HG03342 (cell line): ENCODE measurements around the gene BTG2.
"Not testable (repeated sequence)": the region's sequence is repeated elsewhere in the genome, so short reads cannot be mapped to it uniquely, and the experiment has no call there.

ENCODE experiments used
- ATAC-seq: cut with Tn5 transposase; IDR thresholded peaks from one replicate; pipeline ENCODE4 v1.9.1; 2021; ENCODE audit warnings: mild to moderate bottlenecking, moderate library complexity; ENCODE audit not compliant: unreplicated experiment

The BTG2 gene

DNA sequence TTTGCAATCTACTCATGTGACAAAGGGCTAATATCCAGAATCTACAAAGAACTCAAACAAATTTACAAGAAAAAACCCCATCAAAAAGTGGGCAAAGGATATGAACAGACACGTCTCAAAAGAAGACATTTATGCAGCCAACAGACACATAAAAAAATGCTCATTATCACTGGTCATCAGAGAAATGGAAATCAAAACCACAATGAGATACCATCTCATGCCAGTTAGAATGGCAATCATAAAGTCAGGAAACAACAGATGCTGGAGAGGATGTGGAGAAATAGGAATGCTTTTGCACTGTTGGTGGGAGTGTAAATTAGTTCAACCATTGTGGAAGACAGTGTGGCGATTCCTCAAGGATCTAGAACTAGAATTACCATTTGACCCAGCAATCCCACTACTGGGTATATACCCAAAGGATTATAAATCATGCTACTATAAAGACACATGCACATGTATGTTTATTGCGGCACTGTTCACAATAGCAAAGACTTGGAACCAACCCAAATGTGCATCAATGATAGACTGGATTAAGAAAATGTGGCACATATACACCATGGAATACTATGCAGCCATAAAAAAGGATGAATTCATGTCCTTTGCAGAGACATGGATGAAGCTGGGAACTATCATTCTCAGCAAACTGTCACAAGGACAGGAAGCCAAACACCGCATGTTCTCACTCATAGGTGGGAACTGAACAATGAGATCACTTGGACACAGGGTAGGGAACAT lies 8.9 kb downstream of the BTG2 start:
- not testable (repeated sequence) for ATAC-seq

DNA sequence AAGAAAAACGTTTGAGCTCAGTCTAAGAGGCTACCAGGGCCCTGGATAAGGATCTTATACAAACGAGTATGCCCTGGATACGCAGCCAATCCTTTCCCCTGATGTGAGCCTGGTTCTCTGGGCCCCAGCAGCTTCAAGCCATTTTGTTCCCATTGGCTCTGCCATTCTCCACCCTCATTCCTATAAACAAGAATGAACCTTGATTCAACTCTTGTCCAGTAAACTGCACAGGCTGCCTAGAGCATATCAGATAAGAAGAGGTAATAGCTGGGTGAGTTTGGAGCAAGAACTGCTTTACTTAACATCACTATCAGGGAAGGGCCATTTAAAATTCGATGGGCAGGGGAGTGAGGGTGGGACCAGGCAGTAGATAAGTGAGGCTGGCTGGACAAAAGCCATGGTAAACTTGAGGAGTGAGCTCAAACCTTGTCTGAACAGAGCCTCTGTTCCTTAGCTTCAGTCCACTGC lies 11.3 kb downstream of the BTG2 start:
- ATAC-seq = no peak

DNA sequence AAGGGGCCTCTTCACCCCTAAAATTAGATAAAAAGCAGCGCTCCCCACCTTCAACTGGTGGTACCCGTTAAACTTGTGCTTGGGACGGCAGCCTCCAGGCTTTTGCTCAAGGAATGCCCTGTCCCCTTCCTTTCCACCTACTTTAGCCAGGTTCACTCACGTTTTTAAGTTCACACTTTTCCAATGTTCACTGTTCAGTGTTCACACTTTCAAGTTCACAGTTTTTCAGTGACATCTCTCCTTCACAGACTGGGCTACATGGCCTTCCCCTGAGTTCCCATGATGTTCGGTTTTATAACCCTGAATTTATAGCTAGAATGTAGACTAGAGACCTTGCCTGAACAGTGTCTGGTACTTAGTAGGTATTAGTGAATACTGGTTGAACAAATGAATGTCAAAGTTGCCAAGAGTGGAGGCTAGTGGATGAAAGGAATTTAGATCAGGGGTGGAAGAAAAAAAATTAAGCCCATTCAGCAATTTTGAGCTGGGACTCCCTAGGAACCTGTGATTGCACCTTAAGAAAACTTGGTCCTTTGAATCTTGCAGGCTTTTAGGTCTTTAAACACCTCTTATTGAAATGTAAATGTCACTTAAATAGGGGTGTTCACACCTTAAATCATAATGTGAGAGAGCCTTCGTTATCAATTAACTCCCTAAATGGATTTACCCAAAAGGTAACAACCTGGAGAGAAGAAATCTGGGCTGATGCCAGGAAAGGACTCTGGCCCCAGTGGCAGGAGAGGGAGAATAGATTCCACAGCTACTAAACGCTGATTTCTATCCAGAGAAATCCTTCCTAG lies 12.3 kb downstream of the BTG2 start:
- ATAC-seq = no peak

DNA sequence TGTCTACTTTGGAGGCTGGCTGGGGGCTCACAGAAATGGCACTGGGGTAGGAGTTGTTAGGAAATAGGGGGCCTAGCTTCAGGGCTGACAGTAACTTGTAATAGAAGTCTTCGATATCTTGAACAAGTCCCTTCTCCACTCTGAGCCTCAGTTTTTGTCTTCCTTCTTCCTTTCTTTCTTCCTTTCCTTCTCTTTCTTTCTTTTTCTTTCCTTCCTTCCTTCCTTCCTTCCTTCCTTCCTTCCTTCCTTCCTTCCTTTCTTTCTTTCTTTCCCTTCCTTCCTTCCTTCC lies 12.9 kb downstream of the BTG2 start:
- ATAC-seq = no peak

DNA sequence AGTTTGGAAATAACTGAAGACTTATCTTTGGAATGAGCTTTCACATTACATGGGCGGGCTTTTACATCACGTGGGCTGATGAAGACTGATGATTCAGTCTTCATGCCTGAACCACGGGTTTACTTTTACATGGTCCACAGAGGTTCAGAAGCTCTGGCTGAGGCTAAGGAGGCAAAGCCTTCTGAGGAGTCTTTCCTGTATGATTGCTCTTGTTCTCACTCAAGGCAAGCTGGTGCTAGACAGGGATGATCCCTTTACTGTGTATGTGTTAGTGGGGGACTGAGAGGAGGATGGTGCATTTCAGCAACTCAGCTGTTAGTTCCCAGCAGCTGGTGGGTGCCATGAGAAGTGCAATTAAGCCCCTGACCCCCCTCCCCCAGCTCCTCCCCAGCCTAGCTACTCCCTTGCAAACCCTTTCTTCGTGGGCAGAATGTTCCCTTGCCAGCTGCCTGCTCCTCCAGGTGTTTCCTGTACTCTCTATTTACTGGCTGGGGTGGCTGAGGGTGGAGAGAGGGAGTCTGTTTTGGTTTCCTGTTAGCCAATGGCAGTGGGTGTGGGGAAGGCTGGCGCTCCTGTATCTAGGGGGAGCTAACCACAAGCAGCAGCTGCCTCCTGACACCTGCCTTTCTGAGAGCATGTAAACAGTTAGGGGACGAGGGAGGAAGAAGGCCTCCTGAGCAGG lies 15.4 kb downstream of the BTG2 start:
- ATAC-seq = peak; percentile 62

DNA sequence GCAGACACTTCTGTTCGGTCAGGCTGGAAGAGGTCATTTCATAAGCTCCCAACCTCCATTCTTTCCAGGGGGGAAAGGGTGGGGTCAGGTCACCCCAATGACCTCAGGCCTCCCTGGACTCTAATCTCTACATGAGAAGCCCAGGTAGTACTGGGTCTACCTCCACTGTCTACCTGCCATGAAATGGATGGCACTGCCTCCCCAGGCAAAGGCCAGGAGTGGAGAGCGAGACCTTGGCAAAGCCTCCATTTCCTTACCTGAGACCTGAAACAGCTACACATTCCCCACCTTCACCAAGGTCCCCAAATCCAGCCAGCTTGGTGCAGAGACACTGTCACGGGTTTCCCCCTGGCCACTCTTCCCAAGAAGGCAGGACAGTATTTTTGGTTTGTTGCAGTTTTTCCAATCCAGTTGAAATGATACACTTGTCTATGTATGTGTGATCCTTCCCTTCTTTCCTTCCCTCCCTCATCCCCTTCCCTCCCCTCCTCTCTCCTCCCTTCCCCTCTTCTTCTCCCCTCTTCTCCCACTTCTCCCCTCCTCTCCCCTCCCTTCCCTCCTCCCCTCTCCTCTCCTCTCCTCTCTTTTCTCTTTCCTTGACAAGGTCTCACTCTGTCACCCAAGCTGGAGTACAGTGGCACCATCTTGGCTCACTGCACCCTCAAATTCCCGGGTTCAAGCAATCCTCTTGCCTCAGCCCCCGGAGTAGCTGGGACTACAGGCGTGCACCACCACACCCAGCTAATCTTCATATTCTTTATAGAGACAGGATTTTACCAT lies 16.1 kb downstream of the BTG2 start:
- ATAC-seq = no peak

DNA sequence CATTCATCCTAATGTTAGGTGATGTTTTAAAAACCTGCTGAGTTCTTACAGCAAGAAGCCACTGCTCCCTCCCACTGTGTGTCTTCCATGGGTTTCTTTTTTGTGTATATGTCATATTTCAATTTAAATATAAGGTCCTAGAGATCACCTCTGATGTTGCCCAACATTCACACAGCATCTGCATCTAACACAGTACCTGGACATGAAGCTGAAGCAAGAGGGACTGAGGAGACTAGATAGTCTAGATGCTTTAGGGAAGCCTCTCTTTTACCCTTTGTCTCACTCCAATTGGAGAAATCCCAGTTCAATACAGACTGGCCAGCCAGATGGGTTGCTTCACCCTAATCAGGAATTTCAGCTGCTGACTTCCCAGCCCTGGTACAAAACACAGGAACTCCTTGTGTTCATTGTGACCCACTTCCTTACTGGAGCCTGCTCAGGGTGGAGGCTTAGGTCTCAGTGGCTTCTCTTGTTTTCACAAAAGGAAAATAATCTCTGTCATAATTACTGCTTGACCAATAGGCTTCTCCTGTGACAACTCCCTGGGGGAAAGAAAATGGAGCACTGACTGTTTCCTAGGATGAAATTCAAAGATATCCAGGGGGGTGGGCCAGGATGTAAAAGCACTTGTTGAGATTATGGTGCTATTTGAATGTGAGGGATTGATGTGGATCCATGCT lies 17.3 kb downstream of the BTG2 start:
- ATAC-seq = no peak

DNA sequence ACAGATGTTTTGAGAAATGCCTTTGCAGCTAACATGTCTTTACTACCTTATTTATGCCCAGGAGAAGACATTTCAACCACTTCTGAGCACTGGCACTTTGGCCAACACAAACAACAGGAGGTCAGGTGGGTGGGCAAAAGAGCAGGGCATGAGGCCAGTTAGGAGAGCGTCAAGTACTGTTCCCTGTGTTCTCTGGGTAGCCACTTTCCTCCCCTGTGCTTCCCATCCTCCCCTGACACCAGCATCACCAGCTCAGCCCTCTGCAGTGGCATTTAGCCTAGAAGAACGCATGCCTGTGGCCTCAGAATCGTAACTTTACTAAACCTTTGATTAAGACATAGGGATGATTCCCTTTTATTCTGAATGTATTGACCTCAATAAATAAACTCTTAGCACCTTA lies 18.3 kb downstream of the BTG2 start:
- ATAC-seq = no peak

DNA sequence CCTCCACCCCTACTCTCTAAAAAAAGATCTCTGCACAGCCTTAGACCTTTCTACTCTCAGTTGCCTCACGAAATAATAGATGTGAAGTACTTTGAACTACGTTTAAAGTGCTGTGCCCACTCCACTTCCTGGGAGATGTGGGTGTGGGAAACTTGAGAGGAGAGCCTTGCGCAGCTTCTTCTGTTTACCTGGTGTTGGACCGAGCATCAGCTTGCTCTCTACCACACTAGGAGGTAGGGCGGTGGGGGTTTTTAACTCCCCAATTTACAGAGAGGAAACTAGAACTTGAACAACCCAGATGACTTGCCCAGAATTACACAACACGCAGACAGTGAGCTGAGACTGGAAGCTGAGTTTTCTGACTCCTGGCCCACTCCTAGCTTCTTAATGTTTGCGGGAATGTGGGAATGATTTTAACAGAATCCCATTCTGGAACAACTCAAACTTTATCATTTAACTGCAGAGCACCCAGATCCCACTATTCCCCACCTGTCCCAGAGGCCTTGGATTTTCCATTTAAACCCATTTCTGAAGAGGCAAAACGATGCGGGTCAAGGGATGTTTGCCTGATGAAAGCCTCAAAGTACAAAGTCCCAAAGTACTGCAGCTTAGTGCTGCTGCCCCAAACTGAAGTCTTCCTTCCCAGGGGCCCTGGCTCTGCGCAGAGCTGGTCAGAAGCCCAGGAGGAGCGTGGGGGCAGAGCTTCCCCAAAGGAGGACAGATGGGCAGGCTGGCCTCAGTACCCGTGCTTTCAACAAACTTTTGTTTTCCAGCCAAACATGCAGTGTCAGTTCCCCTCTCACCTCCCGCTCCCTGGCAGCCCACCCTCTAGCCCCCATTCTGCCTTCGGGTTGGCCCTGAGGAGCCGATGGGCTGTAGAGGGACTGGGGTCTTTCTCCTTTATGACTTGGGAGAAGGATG lies 19.0 kb downstream of the BTG2 start:
- ATAC-seq = no peak

DNA sequence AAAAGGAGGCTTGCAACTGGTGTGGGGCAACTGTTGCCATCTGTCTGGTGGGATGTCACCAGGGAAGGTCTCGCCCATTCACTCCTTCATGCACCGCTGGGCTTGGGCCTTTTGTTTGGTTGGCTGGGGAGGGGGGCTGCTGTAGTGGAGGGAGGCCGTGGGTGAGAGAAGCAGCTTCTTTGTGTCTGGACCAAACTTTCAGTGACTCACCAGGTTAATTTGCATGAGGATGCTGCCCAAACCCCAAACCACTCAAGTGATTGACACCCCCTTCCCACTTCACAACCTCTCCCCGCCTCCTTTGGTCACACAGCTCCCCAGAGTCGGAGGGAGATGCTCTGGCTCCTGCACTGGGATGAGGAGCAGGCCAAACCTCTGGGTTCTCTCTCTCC lies 19.7 kb downstream of the BTG2 start:
- ATAC-seq = peak; percentile 37

DNA sequence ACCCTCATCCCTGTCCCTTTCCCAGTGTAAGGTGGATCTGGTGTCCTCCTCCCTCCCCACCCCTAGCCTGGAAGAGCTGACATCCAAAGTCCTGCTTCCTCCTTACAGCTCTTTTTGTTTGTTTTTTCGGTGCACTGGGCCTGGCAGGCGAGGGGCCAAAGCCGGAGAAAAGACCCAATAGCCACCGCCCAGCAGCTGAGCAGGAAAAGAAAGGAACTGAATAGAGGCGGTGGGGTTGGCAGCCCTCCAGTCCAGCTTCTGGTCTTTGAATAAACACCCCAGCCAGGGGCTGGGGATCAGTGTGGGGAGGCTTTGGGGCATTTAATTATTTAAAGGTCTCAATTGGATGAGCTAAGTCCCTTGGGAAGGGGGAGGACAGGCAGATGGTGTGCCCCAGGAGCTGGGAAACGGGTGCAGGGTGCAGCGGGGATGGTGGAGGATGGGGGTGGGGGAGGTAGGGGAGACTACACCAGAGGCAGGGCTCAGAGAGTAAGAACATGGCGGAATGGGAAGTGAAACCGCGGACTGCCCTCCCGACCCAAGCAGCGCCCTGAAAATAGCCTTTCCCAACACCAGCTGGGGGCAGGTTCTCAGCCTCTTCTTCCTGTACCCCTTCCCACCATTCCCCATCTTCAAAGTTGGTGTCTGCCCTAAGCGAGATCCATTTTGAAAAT lies 20.2 kb downstream of the BTG2 start:
- ATAC-seq = no peak

DNA sequence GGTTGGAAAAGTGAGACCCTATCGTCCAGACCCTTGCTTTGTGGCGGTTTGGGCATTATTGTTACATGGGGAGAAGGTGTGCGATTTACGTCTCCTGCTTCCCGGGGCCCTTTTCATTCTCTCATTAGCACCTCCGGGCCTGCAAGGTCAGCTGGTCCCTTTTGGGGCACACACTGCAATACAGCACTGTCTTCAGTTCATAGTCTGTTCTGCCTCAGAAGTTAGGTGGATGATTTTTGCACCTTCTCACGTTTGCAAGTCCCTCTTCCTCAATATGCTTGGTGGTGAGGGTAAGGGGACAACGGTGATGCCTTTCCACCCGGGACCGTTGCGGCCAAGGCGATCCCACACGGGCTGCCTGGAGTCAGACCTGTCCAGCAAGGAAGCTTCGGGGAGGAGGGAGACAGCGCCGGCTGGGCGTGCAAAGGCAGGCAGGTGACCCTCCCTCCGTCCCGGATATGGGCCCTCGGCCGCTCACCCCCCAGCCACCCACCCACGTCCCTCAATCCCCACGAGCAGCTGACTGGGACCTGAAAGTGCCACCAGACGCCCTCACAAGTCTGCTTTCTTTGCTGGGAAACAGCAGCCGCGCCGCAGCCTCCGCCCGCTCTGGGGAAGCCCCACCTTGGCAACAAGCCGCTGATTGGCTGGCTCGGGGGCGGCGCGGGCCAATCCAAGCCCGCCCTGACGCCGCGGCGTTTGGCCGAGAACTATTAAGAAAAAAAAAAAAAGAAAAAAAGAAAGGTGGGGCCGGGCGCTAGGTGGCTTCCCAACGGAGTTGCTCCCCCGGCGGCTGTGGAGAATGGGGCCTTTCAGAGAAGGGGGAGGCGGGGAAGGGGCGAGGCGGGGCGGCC lies 21.7 kb downstream of the BTG2 start:
- peak; percentile 64 for ATAC-seq

DNA sequence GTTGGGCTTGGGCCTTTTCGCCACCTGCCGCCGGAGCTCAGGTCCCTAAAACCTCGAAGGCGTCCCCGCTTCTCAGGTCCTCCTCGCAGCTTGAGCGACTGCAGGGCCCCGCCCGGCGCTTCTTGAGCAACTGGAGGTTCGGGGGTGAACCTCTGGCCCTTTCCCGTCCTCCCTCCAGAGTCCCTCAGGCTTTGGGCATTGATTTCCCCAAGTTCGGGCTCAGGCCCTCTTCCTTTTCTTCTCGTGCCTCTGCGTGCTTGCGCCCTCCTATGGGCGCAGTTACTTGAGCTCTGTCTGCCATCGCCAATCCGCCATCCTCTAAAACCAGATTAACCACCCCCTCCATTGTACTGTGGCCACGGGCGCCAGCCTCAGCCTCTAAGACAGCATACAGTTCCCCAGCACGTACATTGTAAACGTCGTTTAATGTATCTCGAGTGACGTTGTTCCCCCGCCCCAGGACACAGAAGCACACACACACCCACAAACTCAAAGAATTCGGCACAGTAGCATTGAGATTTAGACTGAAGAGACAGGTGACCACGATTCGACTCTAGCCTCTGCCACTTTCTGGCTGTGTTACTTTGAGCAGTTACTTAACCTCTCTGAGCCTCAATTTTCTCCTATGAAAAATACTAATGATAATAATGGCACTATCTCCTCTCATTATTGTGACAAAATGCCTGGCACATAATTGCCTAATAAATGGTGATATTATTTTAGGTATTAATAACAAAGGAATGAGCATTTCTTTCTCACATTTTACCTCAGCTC lies 22.6 kb downstream of the BTG2 start:
- peak; percentile 18 for ATAC-seq

DNA sequence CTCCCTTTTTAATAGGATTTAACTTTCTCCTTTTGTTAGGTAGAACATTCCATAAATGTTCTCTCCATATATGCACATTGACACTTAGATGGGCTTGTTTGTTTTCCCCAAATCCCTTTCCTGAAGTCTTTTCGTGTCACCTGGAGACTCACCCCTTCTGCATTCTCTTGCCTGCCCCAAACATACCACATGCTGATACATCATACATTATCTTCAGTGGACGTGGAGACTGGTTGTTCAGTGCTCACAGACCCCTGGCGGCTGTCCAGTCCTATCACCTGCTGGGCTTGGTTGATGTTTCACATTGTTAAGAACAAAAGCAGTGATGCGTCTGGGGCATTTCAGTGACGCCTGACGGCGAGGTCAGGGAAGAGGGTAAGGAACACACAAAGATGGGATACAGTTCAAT lies 23.4 kb downstream of the BTG2 start:
- no peak for ATAC-seq

DNA sequence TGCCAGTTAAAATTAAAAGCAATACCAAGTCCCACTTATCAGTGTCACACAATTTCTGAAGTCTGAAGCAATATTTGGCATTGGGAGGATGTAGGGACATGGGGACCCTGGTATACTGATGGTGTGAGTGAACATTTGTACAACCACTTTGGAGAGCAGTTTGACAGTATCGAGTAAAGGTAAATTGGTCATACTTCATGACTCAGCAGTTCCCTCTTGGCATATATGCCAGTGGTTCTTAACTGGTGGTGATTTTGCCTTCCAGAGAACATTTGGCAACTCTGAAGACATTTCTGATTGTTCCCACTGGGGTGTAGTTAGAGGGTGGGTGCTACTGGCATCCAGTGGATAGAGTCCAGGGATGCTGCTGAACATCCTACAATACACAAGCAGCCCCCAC lies 25.9 kb downstream of the BTG2 start:
- ATAC-seq = no peak

DNA sequence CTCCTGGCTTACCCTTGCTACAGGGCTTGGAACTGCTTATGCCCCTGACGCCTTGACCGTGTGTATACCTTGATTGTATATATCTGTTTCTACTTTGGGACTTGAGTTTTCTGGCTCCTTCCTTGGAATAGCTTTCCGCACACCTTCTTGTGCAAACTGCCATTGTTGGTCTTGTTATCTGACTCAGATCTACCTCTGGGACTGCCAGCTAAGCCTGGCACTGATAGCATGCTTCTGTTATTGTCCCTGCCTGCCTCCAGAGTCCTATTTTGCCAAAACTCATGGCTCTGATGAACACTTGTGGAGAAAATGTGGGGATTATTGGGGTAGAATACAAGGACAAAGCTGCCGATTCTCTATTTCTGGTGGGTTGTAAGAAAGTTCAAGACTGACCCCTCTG lies 30.2 kb downstream of the BTG2 start:
- ATAC-seq = no peak

DNA sequence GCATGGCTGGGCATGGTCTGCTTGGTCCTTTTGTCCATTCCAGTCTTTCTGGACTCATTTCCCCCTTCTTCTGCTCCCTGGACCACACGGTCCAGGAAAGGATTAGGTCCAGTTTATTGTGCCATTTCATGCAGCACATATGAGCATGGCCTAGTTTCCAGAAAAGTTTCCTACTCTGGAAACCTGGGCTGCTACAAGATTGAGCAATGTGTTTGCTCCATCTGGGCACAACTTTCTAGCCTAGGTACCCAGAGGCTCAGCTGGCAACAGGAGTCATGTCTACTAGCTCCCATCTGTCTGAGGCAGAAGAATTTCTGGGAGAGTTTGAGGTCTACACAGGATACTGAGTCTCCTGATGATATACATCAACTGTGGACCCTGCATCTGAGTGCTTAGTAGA lies 30.8 kb downstream of the BTG2 start:
- no peak for ATAC-seq
